GM18519 (cell line): ENCODE results near the gene FAM187B.

Source experiments
- ATAC-seq: cut with Tn5 transposase; IDR thresholded peaks from one replicate; pipeline ENCODE4 v1.9.1; 2021; ENCODE audit warnings: mild to moderate bottlenecking, moderate library complexity; ENCODE audit not compliant: unreplicated experiment, low FRiP score

FAM187B gene

GRCh38 chr19:35264268-35265125 is 36.0 kb upstream of the FAM187B start:
- no peak for ATAC-seq

GRCh38 chr19:35262101-35262761 is 33.7 kb upstream of the FAM187B start:
- no peak for ATAC-seq

GRCh38 chr19:35261356-35262100 is 33.0 kb upstream of the FAM187B start:
- no peak for ATAC-seq

GRCh38 chr19:35260694-35261304 is 32.3 kb upstream of the FAM187B start:
- ATAC-seq = no peak

- ATAC-seq = no peak
These were observed 28.5 kb upstream of the FAM187B start for GRCh38 chr19:35257113-35257461.

- no peak for ATAC-seq
These were observed 28.0 kb upstream of the FAM187B start for GRCh38 chr19:35256566-35256965.

GRCh38 chr19:35254341-35255297 is 26.1 kb upstream of the FAM187B start:
- no peak for ATAC-seq

- no peak for ATAC-seq
These were observed 25.1 kb upstream of the FAM187B start for GRCh38 chr19:35253316-35254286.

- ATAC-seq = no peak
These were observed 22.9 kb upstream of the FAM187B start for GRCh38 chr19:35251456-35251855.

GRCh38 chr19:35249848-35250711 is 21.5 kb upstream of the FAM187B start:
- ATAC-seq = no peak

- ATAC-seq = no peak
These were observed 20.8 kb upstream of the FAM187B start for GRCh38 chr19:35249146-35249847.

GRCh38 chr19:35248310-35249145 is 20.0 kb upstream of the FAM187B start, which contains the start of gene LSR:
Gene LSR, plus strand, starts transcription at chr19:35249002. Its CDS starts 21 bp downstream, at chr19:35249023.
- ATAC-seq = no peak

GRCh38 chr19:35247526-35248309 is 19.2 kb upstream of the FAM187B start:
- ATAC-seq = no peak

GRCh38 chr19:35246466-35247092 is 18.0 kb upstream of the FAM187B start:
- ATAC-seq = no peak

GRCh38 chr19:35241417-35241816 is 12.9 kb upstream of the FAM187B start:
- no peak for ATAC-seq
